ENCODE results near the gene OR13J1.
"Not testable (repeated sequence)": the region's sequence is repeated elsewhere in the genome, so short reads cannot be mapped to it uniquely, and the experiment has no call there.

OR13J1 gene

DNA sequence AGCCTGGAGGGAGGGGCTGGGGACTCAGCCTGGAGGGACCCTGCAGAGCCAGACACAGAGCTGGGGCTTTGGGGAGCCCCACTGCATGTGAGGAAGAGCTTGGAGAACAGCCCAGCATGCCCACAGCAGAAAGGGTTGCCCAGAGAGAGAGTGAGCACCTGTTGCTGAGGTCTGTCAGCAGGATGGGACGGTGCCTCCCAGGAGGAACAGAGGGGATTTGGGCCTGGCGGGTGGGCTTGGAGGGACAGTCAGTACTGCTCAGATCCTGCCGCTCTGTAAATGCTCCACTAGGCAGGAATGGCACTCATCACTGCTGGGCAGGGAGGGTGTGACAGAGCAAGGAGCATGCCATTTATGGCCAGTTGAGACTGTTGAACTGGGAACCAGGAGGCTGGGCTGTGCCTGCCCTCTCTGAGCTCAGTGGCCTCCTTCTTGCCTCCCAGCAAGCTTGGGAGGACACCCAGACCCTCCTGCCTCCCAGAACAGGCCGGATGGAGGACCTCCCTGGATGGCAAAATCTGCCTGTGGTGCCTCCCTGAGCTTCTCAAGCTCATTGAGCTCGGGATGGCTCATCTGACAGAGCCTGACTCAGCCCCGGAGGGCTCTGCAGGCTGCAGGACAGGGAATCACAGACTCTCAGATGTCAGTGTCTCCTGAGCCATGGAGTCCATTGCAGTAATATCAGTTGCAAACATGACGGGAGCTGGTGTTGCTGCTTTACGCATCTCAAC lies 35.0 kb upstream of the OR13J1 start:
- TF ChIP-seq, protein P1, sequence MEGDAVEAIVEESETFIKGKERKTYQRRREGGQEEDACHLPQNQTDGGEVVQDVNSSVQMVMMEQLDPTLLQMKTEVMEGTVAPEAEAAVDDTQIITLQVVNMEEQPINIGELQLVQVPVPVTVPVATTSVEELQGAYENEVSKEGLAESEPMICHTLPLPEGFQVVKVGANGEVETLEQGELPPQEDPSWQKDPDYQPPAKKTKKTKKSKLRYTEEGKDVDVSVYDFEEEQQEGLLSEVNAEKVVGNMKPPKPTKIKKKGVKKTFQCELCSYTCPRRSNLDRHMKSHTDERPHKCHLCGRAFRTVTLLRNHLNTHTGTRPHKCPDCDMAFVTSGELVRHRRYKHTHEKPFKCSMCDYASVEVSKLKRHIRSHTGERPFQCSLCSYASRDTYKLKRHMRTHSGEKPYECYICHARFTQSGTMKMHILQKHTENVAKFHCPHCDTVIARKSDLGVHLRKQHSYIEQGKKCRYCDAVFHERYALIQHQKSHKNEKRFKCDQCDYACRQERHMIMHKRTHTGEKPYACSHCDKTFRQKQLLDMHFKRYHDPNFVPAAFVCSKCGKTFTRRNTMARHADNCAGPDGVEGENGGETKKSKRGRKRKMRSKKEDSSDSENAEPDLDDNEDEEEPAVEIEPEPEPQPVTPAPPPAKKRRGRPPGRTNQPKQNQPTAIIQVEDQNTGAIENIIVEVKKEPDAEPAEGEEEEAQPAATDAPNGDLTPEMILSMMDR (IDR thresholded peaks at IDR 0.05; ENCODE audit: low read depth, low read length): no peak

DNA sequence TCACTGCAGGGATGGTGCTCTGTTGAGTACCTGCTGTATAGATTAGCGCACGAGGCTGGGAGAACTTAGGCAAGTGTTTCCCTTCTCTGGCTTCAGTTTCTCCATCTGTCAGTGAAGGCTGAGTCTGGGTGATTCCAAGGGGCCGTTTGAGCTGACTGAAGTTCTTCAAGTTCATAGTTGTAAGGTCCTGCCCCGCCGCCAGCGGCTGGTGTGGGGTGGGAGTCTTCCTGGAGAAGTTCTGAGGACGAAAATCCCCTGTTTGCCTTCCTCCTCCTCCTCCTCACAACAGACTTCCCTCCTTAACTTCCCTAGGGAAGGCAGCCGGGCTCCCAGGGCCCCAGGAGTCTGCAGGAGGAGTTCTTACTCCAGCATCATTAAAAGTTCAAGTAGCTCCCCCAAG lies 34.1 kb upstream of the OR13J1 start:
- DNase-seq: no peak
- no peak overlapping the region for H3K4me3 ChIP-seq (ENCODE audit: low read depth, low read length)
- H3K4me1 ChIP-seq: peaks cover 23% of the 10 kb centered on the region

More for the DNA sequence above, 35.0 kb upstream of the OR13J1 start:
- H3K4me3 ChIP-seq (ENCODE audit: low read depth, low read length): no peak overlapping the region
- peaks cover 23% of the 10 kb centered on the region for H3K4me1 ChIP-seq
- no peak for DNase-seq
- H3K9me3 ChIP-seq: no peaks in the 10 kb centered on the region
- H3K36me3 ChIP-seq: no peaks in the 10 kb centered on the region
- H3K27me3 ChIP-seq: peaks cover 18% of the 10 kb centered on the region

DNA sequence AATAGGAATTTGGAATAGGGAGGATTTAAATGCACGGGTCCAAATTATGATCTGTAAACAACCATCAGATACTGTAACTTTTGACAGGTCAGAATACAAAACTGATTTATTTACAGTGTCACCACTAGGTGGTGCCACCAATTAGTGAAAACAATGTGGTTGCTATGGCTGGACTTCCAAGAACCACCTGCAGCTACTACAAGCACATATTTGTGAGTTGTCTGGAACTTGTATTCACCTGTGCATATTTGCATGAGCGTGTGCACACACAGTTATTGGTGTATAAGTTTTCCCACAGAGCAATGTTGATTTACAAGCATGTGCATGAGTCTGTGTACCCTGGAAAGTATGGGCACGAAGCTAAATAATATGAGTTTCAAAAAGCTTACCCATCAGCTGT lies 32.8 kb upstream of the OR13J1 start:
- Histone ChIP-seq H3K4me1 (peaks cover 11% of the 10 kb centered on the region), H3K4me3 (ENCODE audit: low read depth, low read length) (no peak overlapping the region), H3K9me3 (no peaks in the 10 kb centered on the region), H3K36me3 (no peaks in the 10 kb centered on the region), H3K27me3 (peaks cover 28% of the 10 kb centered on the region)
- TF ChIP-seq, protein P1 (IDR thresholded peaks at IDR 0.05; ENCODE audit: low read depth, low read length): peak; percentile 72
- peak; percentile 45 for DNase-seq

More for the DNA sequence above, 34.1 kb upstream of the OR13J1 start:
- H3K27me3 ChIP-seq: peaks cover 18% of the 10 kb centered on the region
- no peaks in the 10 kb centered on the region for H3K9me3 ChIP-seq
- H3K36me3 ChIP-seq: no peaks in the 10 kb centered on the region
- TF ChIP-seq, protein P1 (IDR thresholded peaks at IDR 0.05; ENCODE audit: low read depth, low read length): no peak

DNA sequence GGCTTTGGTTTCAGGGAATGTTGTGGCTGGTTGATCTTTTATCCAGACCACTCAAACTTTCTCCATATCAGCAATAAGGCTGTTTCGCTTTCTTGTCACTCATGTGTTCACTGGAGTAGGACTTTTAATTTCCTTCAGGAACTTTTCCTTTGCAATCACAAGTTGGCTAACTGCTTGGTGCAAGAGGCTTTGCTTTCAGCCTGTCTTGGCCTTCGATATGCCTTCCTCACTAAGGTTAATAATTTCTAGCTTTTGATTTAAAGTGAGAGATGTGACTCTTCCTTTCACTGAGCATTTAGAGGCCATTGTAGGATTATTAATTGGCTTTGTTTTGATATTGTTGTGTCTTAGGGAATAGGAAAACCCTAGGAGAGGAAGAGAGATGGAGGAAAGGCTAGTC lies 28.8 kb upstream of the OR13J1 start:
- H3K4me1 ChIP-seq: no peaks in the 10 kb centered on the region
- TF ChIP-seq, protein P1 (IDR thresholded peaks at IDR 0.05; ENCODE audit: low read depth, low read length): no peak
- H3K36me3 ChIP-seq: no peaks in the 10 kb centered on the region
- H3K4me3 ChIP-seq (ENCODE audit: low read depth, low read length): no peak overlapping the region
- no peak for DNase-seq
- H3K9me3 ChIP-seq: no peaks in the 10 kb centered on the region
- peaks cover 28% of the 10 kb centered on the region for H3K27me3 ChIP-seq

DNA sequence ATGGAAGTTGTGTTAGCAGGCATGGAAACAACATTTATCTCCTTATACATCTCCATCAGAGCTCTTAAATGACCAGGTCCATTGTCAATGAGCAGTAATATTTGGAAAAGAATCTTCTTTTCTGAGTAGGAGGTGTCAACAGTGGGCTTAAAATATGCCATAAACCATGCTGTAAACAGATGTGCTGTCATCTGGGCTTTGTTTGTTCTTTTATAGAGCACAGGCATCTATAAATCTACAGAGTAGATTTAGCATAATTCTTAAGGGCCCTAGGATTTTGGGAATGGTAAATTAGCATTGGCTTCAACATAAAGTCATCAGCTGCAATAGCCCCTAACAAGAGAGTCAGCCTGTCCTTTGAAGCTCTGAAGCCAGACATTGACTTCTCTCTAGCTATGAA lies 28.1 kb upstream of the OR13J1 start:
- TF ChIP-seq, protein P1 (IDR thresholded peaks at IDR 0.05; ENCODE audit: low read depth, low read length): no peak
- H3K4me3 ChIP-seq (ENCODE audit: low read depth, low read length): no peak overlapping the region
- H3K4me1 ChIP-seq: no peaks in the 10 kb centered on the region
- DNase-seq: no peak
- no peaks in the 10 kb centered on the region for H3K9me3 ChIP-seq
- H3K27me3 ChIP-seq: peaks cover 28% of the 10 kb centered on the region
- no peaks in the 10 kb centered on the region for H3K36me3 ChIP-seq

DNA sequence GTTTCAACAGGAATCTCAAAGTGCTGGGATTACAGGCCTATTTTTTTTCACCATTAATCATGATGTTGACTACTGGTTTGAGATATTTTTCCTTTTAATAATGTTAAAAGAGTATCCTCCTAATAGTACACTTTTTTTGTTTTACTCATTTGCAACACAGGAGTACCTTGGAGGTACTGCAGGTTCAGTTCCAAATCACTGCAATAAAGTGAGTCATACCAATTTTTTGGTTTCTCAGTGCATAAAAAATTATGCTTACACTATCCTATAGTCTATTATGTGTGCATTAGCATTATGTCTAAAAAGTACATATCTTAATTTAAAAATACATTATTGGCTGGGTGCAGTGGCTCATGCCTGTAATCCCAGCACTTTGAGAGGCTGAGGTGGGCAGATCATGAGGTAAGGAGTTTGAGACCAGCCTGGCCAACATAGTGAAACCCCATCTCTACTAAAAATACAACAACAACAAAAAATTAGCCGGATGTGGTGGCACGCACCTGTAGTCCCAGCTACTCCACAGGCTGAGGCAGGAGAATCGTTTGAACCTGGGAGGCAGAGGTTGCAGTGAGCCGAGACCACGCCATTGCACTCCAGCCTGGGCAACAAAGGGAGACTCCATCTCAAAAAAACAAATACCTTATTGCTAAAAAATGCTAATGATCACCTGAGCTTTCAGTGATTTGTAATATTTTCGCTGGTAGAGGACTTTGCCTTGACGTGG lies 27.3 kb upstream of the OR13J1 start:
- not testable (repeated sequence) for H3K9me3 ChIP-seq, DNase-seq

More for the DNA sequence above, 27.3 kb upstream of the OR13J1 start:
- not testable (repeated sequence) for H3K4me1 ChIP-seq; H3K4me3 ChIP-seq (ENCODE audit: low read depth, low read length); H3K36me3 ChIP-seq
- H3K27me3 ChIP-seq: peaks cover 27% of the 10 kb centered on the region
